HepG2 (cell line): ENCODE results near the gene DPYD. TPM values are rescaled to one million over a fixed set of nuclear protein-coding genes. Genes with fewer than 3 reads are reported as not detected.

ENCODE experiments used
- ATAC-seq: fragments of 200-7000 bp; cut with Tn5 transposase; 3 replicates; pipeline ENCODE4 v1.9.1; 2020; ENCODE audit warnings: mild to moderate bottlenecking, moderate library complexity
- BruUV-seq: library from RNA; stranded (reverse); fragments of 400-500 nt; replicated peaks from 2 replicates; lab custom pipeline; 2021; lab: Mats Ljungman, UMichigan
- CTCF ChIA-PET: fragments of 300-600 bp; formaldehyde crosslinking; extraction: SDS; loops from one replicate; lab custom pipeline; 2021; ENCODE audit warnings: low total read pairs, inconsistent platforms, low intra/inter-chr PET ratio; lab: Yijun Ruan, JAX
- POLR2A ChIA-PET: fragments of 350-600 bp; sonication (Branson Sonifier 250); formaldehyde crosslinking; loops from one replicate; lab custom pipeline; 2020; ENCODE audit warnings: antibody characterized with exemption, inconsistent platforms; lab: Yijun Ruan, JAX
- DNase-seq: peaks from one replicate; pipeline ENCODE4 v3.0.0-alpha.2; 2015; ENCODE audit warnings: low spot score
- FAIRE-seq: peaks from 3 replicates; lab custom pipeline; 2011; peaks lifted over from hg19 to GRCh38; lab: Jason Lieb, UNC
- H2AFZ ChIP-seq: one replicate; pipeline ENCODE4 v1.6.1; 2011; ENCODE audit warnings: low read length, inconsistent platforms
- H3K27ac ChIP-seq: fragments of 300-600 bp; 3 replicates; pipeline ENCODE4 v1.8.0; 2011; ENCODE audit warnings: mixed run types, mild to moderate bottlenecking, mixed read lengths, low read length, inconsistent platforms; ENCODE audit not compliant: insufficient read depth; ENCODE audit errors: extremely low read length
- H3K27me3 ChIP-seq, 2 experiments: fragments of 200-600 bp in 1 of 2; 2 replicates in 1 of 2; 3 replicates in 1 of 2; pipeline versions ENCODE4 v1.6.0 to v1.8.0; 2011; ENCODE audit warnings: low read length in 2 of 2, mild to moderate bottlenecking in 2 of 2, moderate library complexity in 2 of 2, inconsistent platforms in 1 of 2; ENCODE audit not compliant: insufficient read depth in 2 of 2, control insufficient read depth in 1 of 2
- H3K36me3 ChIP-seq, 2 experiments: fragments of 200-600 bp in 1 of 2; replicated peaks in 1 of 2; 2 replicates in 1 of 2; 3 replicates in 1 of 2; pipeline versions ENCODE4 v1.5.1 to v1.8.0; 2011; ENCODE audit warnings: low read length in 2 of 2, inconsistent platforms in 1 of 2; ENCODE audit not compliant: insufficient read depth in 2 of 2, control insufficient read depth in 1 of 2
- H3K4me1 ChIP-seq: 2 replicates; pipeline ENCODE4 v1.5.1; 2012; ENCODE audit warnings: low read length, inconsistent platforms; ENCODE audit not compliant: insufficient read depth
- H3K4me2 ChIP-seq: 2 replicates; pipeline ENCODE4 v1.6.0; 2011; ENCODE audit warnings: low read depth, low read length, inconsistent platforms
- H3K4me3 ChIP-seq, 3 experiments: fragments of 200-600 bp in 1 of 3; sonication (generic), shearing (Covaris generic) in 1 of 3; replicated peaks in 1 of 3; 2 replicates each; pipeline ENCODE4 v1.5.1; 2011 to 2016; ENCODE audit warnings: low read length in 3 of 3, inconsistent platforms in 2 of 3, low read depth in 2 of 3, mild to moderate bottlenecking in 2 of 3, control low read depth in 1 of 3, mixed read lengths in 1 of 3; ENCODE audit not compliant: insufficient read depth in 1 of 3
- H3K79me2 ChIP-seq: one replicate; pipeline ENCODE4 v1.6.1; 2011; ENCODE audit warnings: low read length, inconsistent platforms; ENCODE audit not compliant: insufficient read depth
- H3K9ac ChIP-seq: 2 replicates; pipeline ENCODE4 v1.6.0; 2011; ENCODE audit warnings: mild to moderate bottlenecking, low read depth, low read length, inconsistent platforms; ENCODE audit not compliant: insufficient read depth
- H3K9me3 ChIP-seq: 2 replicates; pipeline ENCODE4 v1.5.1; 2012; ENCODE audit warnings: mild to moderate bottlenecking, low read length
- H4K20me1 ChIP-seq: 2 replicates; pipeline ENCODE4 v1.6.0; 2011; ENCODE audit warnings: inconsistent platforms, mild to moderate bottlenecking, low read length, moderate library complexity; ENCODE audit not compliant: insufficient read depth
- ARNT2 ChIP-seq: sonication (generic); formaldehyde crosslinking; IDR thresholded peaks from 2 replicates; pipeline ENCODE4 v1.8.0; 2022; ENCODE audit warnings: mild to moderate bottlenecking, low read depth, missing genetic modification reagents, moderate library complexity
- CCDC6 ChIP-seq: sonication (generic); formaldehyde crosslinking; IDR thresholded peaks from 2 replicates; pipeline ENCODE4 v1.8.1; 2022; ENCODE audit warnings: mild to moderate bottlenecking, missing genetic modification reagents, moderate library complexity
- CREM ChIP-seq, 2 experiments: sonication (generic) in 1 of 2; formaldehyde crosslinking in 1 of 2; IDR thresholded peaks; 2 replicates each; pipeline versions ENCODE4 v1.4.0 to v1.6.1; 2016 to 2020; ENCODE audit warnings: antibody characterized with exemption in 1 of 2, mild to moderate bottlenecking in 1 of 2, missing genetic modification reagents in 1 of 2
- HNRNPK ChIP-seq: fragments of 200-400 bp; formaldehyde crosslinking; IDR thresholded peaks from 2 replicates; pipeline ENCODE4 v1.6.1; 2018; ENCODE audit warnings: low read length, low read depth, moderate library complexity, mild to moderate bottlenecking; ENCODE audit not compliant: poor library complexity, severe bottlenecking
- JDP2 ChIP-seq: sonication (generic); formaldehyde crosslinking; IDR thresholded peaks from 2 replicates; pipeline ENCODE4 v1.8.1; 2022; ENCODE audit warnings: missing genetic modification reagents, borderline replicate concordance
- KDM1A ChIP-seq: IDR thresholded peaks from 2 replicates; pipeline ENCODE4 v1.6.1; 2016; ENCODE audit warnings: missing compliant biosample characterization
- KLF6 ChIP-seq: IDR thresholded peaks from 2 replicates; pipeline ENCODE4 v1.8.0; 2016; ENCODE audit warnings: missing biosample characterization, missing genetic modification reagents
- NFKBIZ ChIP-seq: IDR thresholded peaks from 2 replicates; pipeline ENCODE4 v1.6.1; 2018; ENCODE audit warnings: missing genetic modification reagents, missing compliant biosample characterization
- SUZ12 ChIP-seq: fragments of 150-350 bp; IDR thresholded peaks from 2 replicates; pipeline ENCODE4 v1.6.1; 2014; ENCODE audit warnings: low read depth, low read length
- TBX3 ChIP-seq: fragments of 450-650 bp; IDR thresholded peaks from 2 replicates; pipeline ENCODE4 v1.6.1; 2017; ENCODE audit warnings: antibody characterized with exemption, mild to moderate bottlenecking, inconsistent platforms, borderline replicate concordance
- TCF7L2 ChIP-seq: IDR thresholded peaks from 2 replicates; pipeline ENCODE4 v1.6.1; 2011; ENCODE audit warnings: mild to moderate bottlenecking, low read depth, low read length, moderate library complexity
- ZBTB1 ChIP-seq: sonication (generic); formaldehyde crosslinking; IDR thresholded peaks from 2 replicates; pipeline ENCODE4 v1.4.0; 2020; ENCODE audit warnings: missing genetic modification reagents, borderline replicate concordance
- ZBTB42 ChIP-seq: sonication (generic); formaldehyde crosslinking; IDR thresholded peaks from 2 replicates; pipeline ENCODE4 v1.5.0; 2020; ENCODE audit warnings: mild to moderate bottlenecking, missing genetic modification reagents
- ZKSCAN8 ChIP-seq: IDR thresholded peaks from 2 replicates; pipeline ENCODE4 v1.6.1; 2016; ENCODE audit warnings: borderline replicate concordance, missing genetic modification reagents, missing compliant biosample characterization
- ZNF251 ChIP-seq: sonication (generic); formaldehyde crosslinking; IDR thresholded peaks from 2 replicates; pipeline ENCODE4 v1.9.0; 2021; ENCODE audit warnings: mild to moderate bottlenecking, missing genetic modification reagents
- ZNF432 ChIP-seq: sonication (generic); formaldehyde crosslinking; IDR thresholded peaks from 2 replicates; pipeline ENCODE4 v1.5.0; 2020; ENCODE audit warnings: missing genetic modification reagents, mild to moderate bottlenecking, borderline replicate concordance
- ZNF530 ChIP-seq: sonication (generic); formaldehyde crosslinking; IDR thresholded peaks from 2 replicates; pipeline ENCODE4 v1.5.0; 2020; ENCODE audit warnings: low read depth, mild to moderate bottlenecking, missing genetic modification reagents
- ZNF556 ChIP-seq: sonication (generic); formaldehyde crosslinking; IDR thresholded peaks from 2 replicates; pipeline ENCODE4 v1.4.0; 2020; ENCODE audit warnings: mild to moderate bottlenecking, missing genetic modification reagents, borderline replicate concordance
- WGBS: methylation state at CpG from one replicate; pipeline ENCODE4 v1.1.6; 2017; ENCODE audit warnings: low lambda C conversion rate; 5-methylcytosine and 5-hydroxymethylcytosine counted together
- in situ Hi-C: cut with HindIII; loops from 2 replicates; pipeline ENCODE4 v1.10.0; 2017; ENCODE audit warnings: low pct_unique_long_range_greater_than_20kb; ENCODE audit not compliant: extremely low pct_ligation_motif_present
- intact Hi-C: fragments of 100-400 bp; cut with micrococcal nuclease; formaldehyde crosslinking; loops from one replicate; pipeline ENCODE4 v1.10.0; 2022; ENCODE audit not compliant: unreplicated experiment
- polyA plus RNA-seq, 8 experiments: library from polyadenylated mRNA; depleted of rRNA in 3 of 8; stranded (reverse) in 7 of 8; unstranded in 1 of 8; fragments of >200 nt; fragmentation: Illumina TruSeq in 4 of 8; extraction: Trizol in 4 of 8; gene quantifications; 2 replicates each; pipeline versions ENCODE4 v1.2.1 to v1.2.3, GENCODE V29; 2011 to 2016; ENCODE audit warnings: low read depth in 4 of 8, missing spikeins in 1 of 8, mixed read lengths in 1 of 8; ENCODE audit not compliant: insufficient read depth in 1 of 8
- total RNA-seq, 5 experiments: library from RNA; depleted of rRNA; stranded (reverse); fragments of >200 nt; fragmentation: Illumina TruSeq; extraction: Trizol; gene quantifications; 2 replicates each; pipeline ENCODE4 v1.2.3, GENCODE V29; 2016; ENCODE audit warnings: low read depth in 1 of 5
- TF ChIP-seq, protein P1 (sequence below): conservative IDR thresholded peaks from 2 replicates; pipeline ENCODE4 v1.6.1; 2018; ENCODE audit warnings: missing genetic modification reagents
- TF ChIP-seq, protein P2 (sequence below): sonication (generic); formaldehyde crosslinking; IDR thresholded peaks from 2 replicates; pipeline ENCODE4 v1.5.1; 2020; ENCODE audit warnings: missing genetic modification reagents, mild to moderate bottlenecking, borderline replicate concordance

Gene DPYD
- total and polyA plus RNA-seq, 2 of the 13 experiments (the other 11 are each of a cell fraction or from before 2014, with no cell fraction given), result 1.3 to 3.4 TPM

DNA sequence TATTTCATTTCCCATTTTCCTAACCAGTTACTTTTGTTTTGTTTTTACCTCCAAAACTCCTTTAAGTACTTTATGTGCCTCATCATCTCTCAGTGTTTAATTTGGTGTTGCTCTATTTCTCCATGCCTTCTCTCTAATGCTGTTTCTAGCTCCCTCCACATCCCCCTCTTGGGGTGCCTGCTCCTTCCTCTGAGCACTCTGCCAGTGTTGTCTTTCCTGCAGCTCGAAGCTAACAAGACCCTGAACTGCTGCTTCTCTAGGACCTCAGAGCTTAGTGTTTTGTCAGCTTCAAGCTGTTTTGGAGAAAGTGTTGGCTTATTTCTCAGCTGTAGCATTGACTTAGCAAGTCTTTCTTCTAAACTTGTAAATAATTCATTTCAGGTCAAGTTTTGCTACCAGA is 290.6 kb downstream of the DPYD start:
- TF ChIP-seq CREM (IDR thresholded peaks at IDR 0.05) (no peak), CREM (CRISPR knock-in tag; IDR thresholded peaks at IDR 0.05) (no peak), HNRNPK (no peak), TBX3 (no peak), ZNF432 (no peak), KDM1A (CRISPR knock-in tag) (no peak), ZKSCAN8 (no peak), CCDC6 (CRISPR knock-in tag) (no peak), ZBTB42 (CRISPR knock-in tag) (no peak), JDP2 (CRISPR knock-in tag) (no peak), SUZ12 (no peak), NFKBIZ (no peak), ZNF251 (CRISPR knock-in tag) (no peak), KLF6 (no peak), ZBTB1 (CRISPR knock-in tag) (no peak), ZNF530 (CRISPR knock-in tag) (no peak), ARNT2 (CRISPR knock-in tag) (no peak), TCF7L2 (no peak), ZNF556 (CRISPR knock-in tag) (no peak)
- TF ChIP-seq, protein P1, sequence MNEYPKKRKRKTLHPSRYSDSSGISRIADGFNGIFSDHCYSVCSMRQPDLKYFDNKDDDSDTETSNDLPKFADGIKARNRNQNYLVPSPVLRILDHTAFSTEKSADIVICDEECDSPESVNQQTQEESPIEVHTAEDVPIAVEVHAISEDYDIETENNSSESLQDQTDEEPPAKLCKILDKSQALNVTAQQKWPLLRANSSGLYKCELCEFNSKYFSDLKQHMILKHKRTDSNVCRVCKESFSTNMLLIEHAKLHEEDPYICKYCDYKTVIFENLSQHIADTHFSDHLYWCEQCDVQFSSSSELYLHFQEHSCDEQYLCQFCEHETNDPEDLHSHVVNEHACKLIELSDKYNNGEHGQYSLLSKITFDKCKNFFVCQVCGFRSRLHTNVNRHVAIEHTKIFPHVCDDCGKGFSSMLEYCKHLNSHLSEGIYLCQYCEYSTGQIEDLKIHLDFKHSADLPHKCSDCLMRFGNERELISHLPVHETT (CRISPR knock-in tag), result no peak
- TF ChIP-seq, protein P2, sequence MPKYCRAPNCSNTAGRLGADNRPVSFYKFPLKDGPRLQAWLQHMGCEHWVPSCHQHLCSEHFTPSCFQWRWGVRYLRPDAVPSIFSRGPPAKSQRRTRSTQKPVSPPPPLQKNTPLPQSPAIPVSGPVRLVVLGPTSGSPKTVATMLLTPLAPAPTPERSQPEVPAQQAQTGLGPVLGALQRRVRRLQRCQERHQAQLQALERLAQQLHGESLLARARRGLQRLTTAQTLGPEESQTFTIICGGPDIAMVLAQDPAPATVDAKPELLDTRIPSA, result no peak
- in situ Hi-C loops (no loop called here), intact Hi-C loops (no loop called here)
- Histone ChIP-seq H3K9me3 (peaks cover 12% of the 10 kb centered on the region), H2AFZ (no peak overlapping the region), H3K4me2 (no peak overlapping the region), H3K9ac (no peak overlapping the region), H4K20me1 (no peaks in the 10 kb centered on the region), H3K27ac (no peak overlapping the region), H3K27me3 (no peaks in the 10 kb centered on the region), H3K4me3 (no peak overlapping the region), H3K36me3 (no peaks in the 10 kb centered on the region), H3K4me1 (peaks cover 8% of the 10 kb centered on the region; the same call in 1 of the 2 replicates), H3K79me2 (no peaks in the 10 kb centered on the region)
- WGBS, result 23% methylated on average over 1 of the region's 1 CpG
- FAIRE-seq, result no peak
- ChIA-PET POLR2A (no interaction called here), CTCF (no interaction called here)
- no TSS peak for BruUV-seq
- ATAC-seq, result no peak
- no peak for DNase-seq
